Activated CD4-positive, alpha-beta T cell treated with anti-CD3 and anti-CD28 coated beads, Interleukin-2, Interleukin-6, amounts not matched to agents 100 ng/mL and 50 ng/mL, durations not matched to agents 16 hours and 8 hours (primary cell): Measurements from ENCODE around the gene ABCE1.

Experiments
- DNase-seq: peaks from one replicate; pipeline ENCODE4 v3.0.0-alpha.2; 2020

The ABCE1 gene

GRCh38 chr4:145097821-145098674 is at the start of gene ABCE1, which contains the start of gene ANAPC10:
Gene ABCE1 (plus strand): TSS chr4:145098311. CDS start chr4:145104413, 6,102 bp downstream.
Gene ANAPC10 (minus strand): TSS chr4:145098196. CDS start chr4:145096099, 2,097 bp downstream.
- peak; percentile 96 for DNase-seq

GRCh38 chr4:145048817-145049216 is 49.3 kb upstream of the ABCE1 start:
- DNase-seq = no peak

GRCh38 chr4:145049241-145049640 is 48.9 kb upstream of the ABCE1 start:
- DNase-seq = no peak

- no peak for DNase-seq
These were observed 42.4 kb upstream of the ABCE1 start for GRCh38 chr4:145055533-145056257.

GRCh38 chr4:145056325-145057130 is 41.6 kb upstream of the ABCE1 start:
- no peak for DNase-seq

- DNase-seq = no peak
These were observed 39.9 kb upstream of the ABCE1 start for GRCh38 chr4:145058256-145058655.

- DNase-seq = peak; percentile 38
These were observed 36.7 kb upstream of the ABCE1 start for GRCh38 chr4:145061318-145061920.

- DNase-seq = no peak
These were observed 32.0 kb upstream of the ABCE1 start for GRCh38 chr4:145066063-145066501.

GRCh38 chr4:145069361-145069760 is 28.8 kb upstream of the ABCE1 start:
- no peak for DNase-seq

GRCh38 chr4:145071560-145071959 is 26.6 kb upstream of the ABCE1 start:
- no peak for DNase-seq

- DNase-seq = no peak
These were observed 22.2 kb upstream of the ABCE1 start for GRCh38 chr4:145075742-145076468.

GRCh38 chr4:145076469-145076855 is 21.6 kb upstream of the ABCE1 start:
- no peak for DNase-seq

- no peak for DNase-seq
These were observed 16.4 kb upstream of the ABCE1 start for GRCh38 chr4:145081756-145082155.

- peak; percentile 12 for DNase-seq
These were observed 14.1 kb upstream of the ABCE1 start for GRCh38 chr4:145083891-145084605.

GRCh38 chr4:145090380-145090779 is 7.7 kb upstream of the ABCE1 start:
- no peak for DNase-seq

- no peak for DNase-seq
These were observed 4.5 kb upstream of the ABCE1 start for GRCh38 chr4:145093638-145094037.

- peak; percentile 8 for DNase-seq
These were observed 735 bp upstream of the ABCE1 start for GRCh38 chr4:145097331-145097820.

- DNase-seq = peak; percentile 67
These were observed 545 bp downstream of the ABCE1 start for GRCh38 chr4:145098675-145099037.

GRCh38 chr4:145099653-145100052 is 1.5 kb downstream of the ABCE1 start:
- no peak for DNase-seq

GRCh38 chr4:145101091-145101490 is 3.0 kb downstream of the ABCE1 start:
- DNase-seq = no peak

- no peak for DNase-seq
These were observed 4.5 kb downstream of the ABCE1 start for GRCh38 chr4:145102619-145103018.
